Measurements from ENCODE around the gene MRPS27. TPM values are rescaled to one million over a fixed set of nuclear protein-coding genes. Genes with fewer than 3 reads are reported as not detected.

Gene MRPS27
- total and polyA plus RNA-seq, 9 donors = 33.4 to 108 (median 57.9) TPM

DNA sequence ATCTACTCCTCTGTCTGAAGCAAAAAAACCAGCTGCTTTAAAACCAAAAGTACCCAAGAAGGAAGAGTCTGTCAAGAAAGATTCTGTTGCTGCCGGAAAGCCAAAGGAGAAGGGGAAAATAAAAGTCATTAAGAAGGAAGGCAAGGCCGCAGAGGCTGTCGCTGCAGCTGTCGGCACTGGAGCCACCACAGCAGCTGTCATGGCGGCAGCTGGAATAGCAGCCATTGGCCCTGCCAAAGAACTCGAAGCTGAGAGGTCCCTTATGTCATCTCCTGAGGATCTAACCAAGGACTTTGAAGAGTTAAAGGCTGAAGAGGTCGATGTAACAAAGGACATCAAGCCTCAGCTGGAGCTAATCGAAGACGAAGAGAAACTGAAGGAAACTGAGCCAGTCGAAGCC is 124.5 kb downstream of the MRPS27 start:
- no peaks in the 10 kb centered on the region for H3K36me3 ChIP-seq
- H3K4me3 ChIP-seq = no peak overlapping the region
- DNase-seq = no peak
- WGBS, 3 donors = 95 to 98% (median 96%) methylated on average over 10 of the region's 10 CpGs
- no peak overlapping the region for H3K27ac ChIP-seq
- TF ChIP-seq EP300 (IDR thresholded peaks at IDR 0.05) = no peak
- TF ChIP-seq, protein P1, sequence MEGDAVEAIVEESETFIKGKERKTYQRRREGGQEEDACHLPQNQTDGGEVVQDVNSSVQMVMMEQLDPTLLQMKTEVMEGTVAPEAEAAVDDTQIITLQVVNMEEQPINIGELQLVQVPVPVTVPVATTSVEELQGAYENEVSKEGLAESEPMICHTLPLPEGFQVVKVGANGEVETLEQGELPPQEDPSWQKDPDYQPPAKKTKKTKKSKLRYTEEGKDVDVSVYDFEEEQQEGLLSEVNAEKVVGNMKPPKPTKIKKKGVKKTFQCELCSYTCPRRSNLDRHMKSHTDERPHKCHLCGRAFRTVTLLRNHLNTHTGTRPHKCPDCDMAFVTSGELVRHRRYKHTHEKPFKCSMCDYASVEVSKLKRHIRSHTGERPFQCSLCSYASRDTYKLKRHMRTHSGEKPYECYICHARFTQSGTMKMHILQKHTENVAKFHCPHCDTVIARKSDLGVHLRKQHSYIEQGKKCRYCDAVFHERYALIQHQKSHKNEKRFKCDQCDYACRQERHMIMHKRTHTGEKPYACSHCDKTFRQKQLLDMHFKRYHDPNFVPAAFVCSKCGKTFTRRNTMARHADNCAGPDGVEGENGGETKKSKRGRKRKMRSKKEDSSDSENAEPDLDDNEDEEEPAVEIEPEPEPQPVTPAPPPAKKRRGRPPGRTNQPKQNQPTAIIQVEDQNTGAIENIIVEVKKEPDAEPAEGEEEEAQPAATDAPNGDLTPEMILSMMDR (IDR thresholded peaks at IDR 0.05) = no peak
- no peak for TF ChIP-seq POLR2A (IDR thresholded peaks at IDR 0.05)
- H3K27me3 ChIP-seq = no peaks in the 10 kb centered on the region
- no peaks in the 10 kb centered on the region for H3K4me1 ChIP-seq (ENCODE audit: insufficient read depth)
- intact Hi-C loops (cut with DNase I) = no loop called here
- no peaks in the 10 kb centered on the region for H3K9me3 ChIP-seq

DNA sequence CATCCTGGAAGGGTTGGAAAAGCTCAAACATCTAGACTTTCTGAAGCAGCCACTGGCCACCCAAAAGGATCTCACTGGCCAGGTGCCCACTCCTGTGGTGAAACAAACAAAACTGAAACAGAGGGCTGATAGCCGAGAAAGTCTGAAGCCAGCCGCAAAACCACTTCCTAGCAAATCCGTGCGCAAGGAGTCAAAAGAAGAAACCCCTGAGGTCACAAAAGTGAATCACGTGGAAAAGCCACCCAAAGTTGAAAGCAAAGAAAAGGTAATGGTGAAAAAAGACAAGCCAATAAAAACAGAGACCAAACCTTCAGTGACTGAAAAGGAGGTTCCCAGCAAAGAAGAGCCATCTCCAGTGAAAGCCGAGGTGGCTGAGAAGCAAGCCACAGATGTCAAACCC is 125.2 kb downstream of the MRPS27 start:
- H3K4me1 ChIP-seq (ENCODE audit: insufficient read depth) = no peaks in the 10 kb centered on the region
- no peaks in the 10 kb centered on the region for H3K27me3 ChIP-seq
- 94 to 98% (median 95%) methylated on average over 6 of the region's 6 CpGs for WGBS, 3 donors
- TF ChIP-seq, protein P1 (IDR thresholded peaks at IDR 0.05) = no peak
- TF ChIP-seq EP300 (IDR thresholded peaks at IDR 0.05) = no peak
- no peak for DNase-seq
- H3K9me3 ChIP-seq = no peaks in the 10 kb centered on the region
- no peak overlapping the region for H3K27ac ChIP-seq
- no peak overlapping the region for H3K4me3 ChIP-seq
- intact Hi-C loops (cut with DNase I) = no loop called here
- H3K36me3 ChIP-seq = no peaks in the 10 kb centered on the region

DNA sequence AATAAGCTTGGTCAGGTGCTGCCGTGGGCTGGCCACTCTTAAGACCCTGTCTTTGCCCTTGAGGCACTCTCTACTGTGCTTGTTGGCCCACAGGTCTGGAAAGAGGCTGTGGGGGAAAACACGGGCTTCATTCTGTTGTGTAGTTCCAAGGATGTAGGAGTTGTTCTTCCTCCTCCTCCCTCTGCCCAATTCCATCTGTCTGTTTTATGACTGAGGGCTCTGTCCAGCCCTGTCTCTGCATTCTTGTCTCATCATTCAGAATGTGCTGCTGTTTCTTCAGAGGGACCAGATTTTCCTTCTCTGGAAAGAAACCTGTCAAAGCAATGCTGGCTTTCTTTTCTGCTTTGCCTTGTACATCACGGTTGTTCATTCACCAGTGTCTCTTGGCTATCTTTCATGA is 128.6 kb downstream of the MRPS27 start:
- Histone ChIP-seq H3K4me3 (no peak overlapping the region), H3K36me3 (no peaks in the 10 kb centered on the region), H3K4me1 (ENCODE audit: insufficient read depth) (no peaks in the 10 kb centered on the region), H3K27ac (no peak overlapping the region), H3K27me3 (no peaks in the 10 kb centered on the region), H3K9me3 (no peaks in the 10 kb centered on the region)
- intact Hi-C loops (cut with DNase I) = no loop called here
- 38 to 47% (median 38%) methylated on average over 3 of the region's 3 CpGs for WGBS, 3 donors
- DNase-seq = no peak
- TF ChIP-seq EP300 (IDR thresholded peaks at IDR 0.05) (no peak), POLR2A (IDR thresholded peaks at IDR 0.05) (no peak)
- TF ChIP-seq, protein P1 (IDR thresholded peaks at IDR 0.05) = no peak

DNA sequence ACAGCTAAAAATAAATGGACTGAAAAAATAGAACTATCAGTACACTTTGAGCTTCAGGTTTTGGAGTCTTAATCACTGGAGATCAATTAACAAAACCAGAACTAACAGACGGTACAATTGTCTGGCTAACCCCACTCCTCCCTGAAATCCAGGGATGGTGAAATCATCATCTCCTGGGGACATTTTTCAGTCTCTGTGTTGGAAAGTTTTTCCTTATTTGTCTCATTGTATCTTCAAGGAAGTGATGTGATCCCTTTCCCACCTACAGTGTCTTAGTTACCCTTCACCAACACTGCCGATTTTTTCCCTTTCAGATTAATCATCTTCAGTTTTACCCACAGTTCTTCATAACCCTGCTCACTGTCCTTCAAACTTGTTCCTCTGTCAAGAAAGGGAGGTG is 130.9 kb downstream of the MRPS27 start:
- TF ChIP-seq, protein P1 (IDR thresholded peaks at IDR 0.05) = no peak
- TF ChIP-seq EP300 (IDR thresholded peaks at IDR 0.05) (no peak), POLR2A (IDR thresholded peaks at IDR 0.05) (no peak)
- H3K9me3 ChIP-seq = no peaks in the 10 kb centered on the region
- WGBS, 3 donors = 88 to 96% (median 92%) methylated on average over 2 of the region's 2 CpGs
- intact Hi-C loops (cut with DNase I) = no loop called here
- no peak overlapping the region for H3K4me3 ChIP-seq
- no peaks in the 10 kb centered on the region for H3K4me1 ChIP-seq (ENCODE audit: insufficient read depth)
- H3K27me3 ChIP-seq = no peaks in the 10 kb centered on the region
- no peak overlapping the region for H3K27ac ChIP-seq
- no peaks in the 10 kb centered on the region for H3K36me3 ChIP-seq
- DNase-seq = no peak

DNA sequence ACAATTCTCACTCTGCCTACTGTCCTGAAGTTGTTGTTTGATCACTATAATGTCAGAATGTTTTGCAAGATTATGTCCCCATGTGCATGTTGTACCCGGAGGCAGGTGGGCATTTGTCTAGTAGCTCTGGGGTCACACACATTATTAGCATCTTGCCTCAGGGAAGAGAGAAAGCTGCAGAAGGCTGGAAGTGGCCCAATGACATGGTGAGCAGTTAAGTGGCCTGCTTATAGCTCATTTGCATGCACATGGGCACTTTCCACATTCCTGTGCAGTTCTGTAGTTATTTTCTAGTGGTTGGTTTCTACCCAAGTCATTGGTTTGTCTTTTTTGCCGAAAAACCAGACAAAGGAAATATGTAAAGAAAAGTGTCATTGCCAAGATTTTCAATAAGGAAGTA is 131.9 kb downstream of the MRPS27 start:
- DNase-seq = no peak
- Histone ChIP-seq H3K9me3 (no peaks in the 10 kb centered on the region), H3K27ac (no peak overlapping the region), H3K4me1 (ENCODE audit: insufficient read depth) (no peaks in the 10 kb centered on the region), H3K36me3 (no peaks in the 10 kb centered on the region), H3K27me3 (no peaks in the 10 kb centered on the region), H3K4me3 (no peak overlapping the region)
- 82 to 89% (median 88%) methylated on average over 2 of the region's 2 CpGs for WGBS, 3 donors
- TF ChIP-seq POLR2A (IDR thresholded peaks at IDR 0.05) = no peak
- intact Hi-C loops (cut with DNase I) = no loop called here
